Breast epithelium (tissue), 4 donors: Measurements from ENCODE around the gene OGFR. TPM values are rescaled to one million over a fixed set of nuclear protein-coding genes. Genes with fewer than 3 reads are reported as not detected.
A peak's percentile ranks its signal among the peaks of the same experiment; 100 is the strongest.

ENCODE experiments used
- DNase-seq, 2 donors: peaks; one replicate each; pipeline ENCODE4 v3.0.0-alpha.2; 2019; ENCODE audit warnings: low spot score in 2 of 2
- H3K27ac ChIP-seq, 2 donors: fragments of 200-600 bp; sonication (generic) in 1 of 2; one replicate each; pipeline ENCODE4 v1.5.1; 2016 to 2019; ENCODE audit warnings: mild to moderate bottlenecking in 1 of 2
- H3K27me3 ChIP-seq, 2 donors: fragments of 200-600 bp; sonication (generic) in 1 of 2; one replicate each; pipeline versions ENCODE4 v1.5.1 to v1.6.0; 2017 to 2019; ENCODE audit warnings: control low read depth in 1 of 2, mild to moderate bottlenecking in 1 of 2
- H3K36me3 ChIP-seq: fragments of 200-600 bp; one replicate; pipeline ENCODE4 v1.5.1; 2019
- H3K4me1 ChIP-seq, 2 donors: fragments of 200-600 bp; sonication (generic); one replicate each; pipeline ENCODE4 v1.5.1; 2016 to 2019; ENCODE audit warnings: control low read depth in 1 of 2
- H3K4me3 ChIP-seq, 3 donors: fragments of 200-600 bp; sonication (generic); 1 replicate in 2 of 3; 2 replicates in 1 of 3; pipeline ENCODE4 v1.5.1; 2016 to 2019; ENCODE audit warnings: mild to moderate bottlenecking in 3 of 3, moderate library complexity in 2 of 3
- H3K9me3 ChIP-seq, 2 donors: fragments of 200-600 bp; sonication (generic) in 1 of 2; one replicate each; pipeline ENCODE4 v1.5.1; 2016 to 2019; ENCODE audit warnings: control low read depth in 1 of 2
- CTCF ChIP-seq, 3 donors: fragments of 450-650 bp; IDR thresholded peaks; one replicate each; pipeline ENCODE4 v1.5.1; 2016 to 2017; ENCODE audit warnings: antibody characterized with exemption in 3 of 3, mild to moderate bottlenecking in 3 of 3, moderate library complexity in 3 of 3
- POLR2A ChIP-seq: fragments of 450-650 bp; IDR thresholded peaks from one replicate; pipeline ENCODE4 v1.6.1; 2016; ENCODE audit warnings: antibody characterized with exemption, mild to moderate bottlenecking, moderate library complexity
- POLR2AphosphoS5 ChIP-seq, 3 donors: sonication (generic); formaldehyde crosslinking; IDR thresholded peaks; one replicate each; pipeline ENCODE4 v1.6.1; 2017; ENCODE audit warnings: antibody characterized with exemption in 3 of 3
- intact Hi-C: fragments of 100-400 bp; cut with DNase I; formaldehyde crosslinking; loops from one replicate; pipeline ENCODE4 v1.15.1; 2023; ENCODE audit warnings: low total_unique reads
- total RNA-seq, 3 donors: library from RNA; depleted of rRNA; stranded (reverse); fragments of >200 nt; gene quantifications; one replicate each; pipeline ENCODE4 v1.1.0, GENCODE V29; 2016

OGFR gene
- total RNA-seq, 3 donors from 2014 or later = 38.5 to 45.3 (median 44.2) TPM

- peaks cover 7% of the 10 kb centered on the region for H3K36me3 ChIP-seq
- no peaks in the 10 kb centered on the region for H3K27me3 ChIP-seq
- H3K4me3 ChIP-seq = no peak overlapping the region
- peaks cover 12% of the 10 kb centered on the region in 2 donors for H3K4me1 ChIP-seq
- DNase-seq = peak in 1 of 2 donors; percentile 68
- intact Hi-C loops = no loop called here
- TF ChIP-seq CTCF (IDR thresholded peaks at IDR 0.05) = peak; percentile 74 to 87 (median 83)
- no peak for TF ChIP-seq POLR2AphosphoS5 (IDR thresholded peaks at IDR 0.05)
- H3K9me3 ChIP-seq = no peaks in the 10 kb centered on the region
- H3K27ac ChIP-seq = no peak overlapping the region
Measured at GRCh38 chr20:62808211-62808865, 3.7 kb downstream of the OGFR start.

GRCh38 chr20:62809530-62810428, 5.1 kb downstream of the OGFR start:
- no peaks in the 10 kb centered on the region for H3K9me3 ChIP-seq
- intact Hi-C loops = no loop called here
- no peak overlapping the region for H3K27ac ChIP-seq
- peaks cover 12% of the 10 kb centered on the region in 2 donors for H3K4me1 ChIP-seq
- H3K4me3 ChIP-seq = no peak overlapping the region
- H3K27me3 ChIP-seq = no peaks in the 10 kb centered on the region
- peaks cover 7% of the 10 kb centered on the region for H3K36me3 ChIP-seq
- no peak for DNase-seq
- no peak for TF ChIP-seq POLR2A
- no peak for TF ChIP-seq CTCF (IDR thresholded peaks at IDR 0.05)
- TF ChIP-seq POLR2AphosphoS5 (IDR thresholded peaks at IDR 0.05) = no peak

GRCh38 chr20:62811320-62811719, 6.7 kb downstream of the OGFR start:
- Histone ChIP-seq H3K36me3 (peaks cover 7% of the 10 kb centered on the region), H3K27me3 (peaks cover 0 to 6% of the 10 kb centered on the region in 2 donors), H3K4me3 (no peak overlapping the region), H3K27ac (no peak overlapping the region), H3K9me3 (no peaks in the 10 kb centered on the region), H3K4me1 (peaks cover 5 to 7% of the 10 kb centered on the region in 2 donors)
- DNase-seq = no peak
- intact Hi-C loops = no loop called here
- no peak for TF ChIP-seq CTCF (IDR thresholded peaks at IDR 0.05)
- no peak for TF ChIP-seq POLR2A
- no peak for TF ChIP-seq POLR2AphosphoS5 (IDR thresholded peaks at IDR 0.05)

GRCh38 chr20:62811720-62812119, 7.1 kb downstream of the OGFR start:
- H3K36me3 ChIP-seq = peaks cover 7% of the 10 kb centered on the region
- H3K27me3 ChIP-seq = peaks cover 0 to 6% of the 10 kb centered on the region in 2 donors
- no peak overlapping the region for H3K4me3 ChIP-seq
- H3K4me1 ChIP-seq = peaks cover 1 to 6% of the 10 kb centered on the region in 2 donors
- no peaks in the 10 kb centered on the region for H3K9me3 ChIP-seq
- no peak for TF ChIP-seq POLR2A
- TF ChIP-seq CTCF (IDR thresholded peaks at IDR 0.05) = no peak
- no peak for TF ChIP-seq POLR2AphosphoS5 (IDR thresholded peaks at IDR 0.05)
- no peak overlapping the region for H3K27ac ChIP-seq
- intact Hi-C loops = no loop called here
- DNase-seq = no peak
